SK-N-MC (cell line): ENCODE measurements around the gene FAM131B.

Experiments
- EZH2 ChIP-seq: fragments of 200-600 bp; sonication (generic); IDR thresholded peaks from one replicate; pipeline ENCODE4 v1.6.1; 2017; ENCODE audit warnings: antibody characterized with exemption
- POLR2AphosphoS5 ChIP-seq: IDR thresholded peaks from 2 replicates; pipeline ENCODE4 v1.6.1; 2012; ENCODE audit warnings: mild to moderate bottlenecking, low read depth, low read length, borderline replicate concordance

- TF ChIP-seq POLR2AphosphoS5 (no peak), EZH2 (no peak)
These were observed 20.5 kb upstream of the FAM131B start for GRCh38 chr7:143382791-143383641.
